NCI-H1105 treated with DMSO at 0.1 percent for 48 hours (cell line): ENCODE results near the gene SEMA5B.

Experiments
- DNase-seq: peaks from one replicate; lab custom pipeline; 2025; lab: John Stamatoyannopoulos, UW

SEMA5B gene

GRCh38 chr3:122942937-122943827 lies 84.4 kb downstream of the SEMA5B start:
- DNase-seq = peak; percentile 63

GRCh38 chr3:122942239-122942638 lies 85.3 kb downstream of the SEMA5B start:
- DNase-seq = no peak

GRCh38 chr3:122941228-122942206 lies 86.0 kb downstream of the SEMA5B start:
- peak; percentile 5 for DNase-seq

- no peak for DNase-seq
Measured at GRCh38 chr3:122940628-122941086, 86.9 kb downstream of the SEMA5B start.

- DNase-seq = no peak
Measured at GRCh38 chr3:122938783-122939425, 88.7 kb downstream of the SEMA5B start.

- no peak for DNase-seq
Measured at GRCh38 chr3:122937745-122938144, 89.8 kb downstream of the SEMA5B start.

- no peak for DNase-seq
Measured at GRCh38 chr3:122936986-122937385, 90.6 kb downstream of the SEMA5B start.

GRCh38 chr3:122936335-122936734 lies 91.2 kb downstream of the SEMA5B start:
- DNase-seq = no peak

GRCh38 chr3:122934251-122934650 lies 93.3 kb downstream of the SEMA5B start:
- DNase-seq = no peak

- DNase-seq = no peak
Measured at GRCh38 chr3:122932251-122932967, 95.2 kb downstream of the SEMA5B start.

- no peak for DNase-seq
Measured at GRCh38 chr3:122931636-122932035, 95.9 kb downstream of the SEMA5B start.

- no peak for DNase-seq
Measured at GRCh38 chr3:122930063-122930997, 97.2 kb downstream of the SEMA5B start.

- DNase-seq = no peak
Measured at GRCh38 chr3:122929188-122930062, 98.1 kb downstream of the SEMA5B start.

GRCh38 chr3:122928396-122929187 lies 99.0 kb downstream of the SEMA5B start:
- DNase-seq = no peak

- no peak for DNase-seq
Measured at GRCh38 chr3:122927726-122928125, 99.8 kb downstream of the SEMA5B start.

GRCh38 chr3:122926811-122927210 lies 100.8 kb downstream of the SEMA5B start:
- DNase-seq = no peak

- DNase-seq = no peak
Measured at GRCh38 chr3:122926322-122926721, 101.2 kb downstream of the SEMA5B start.

GRCh38 chr3:122925756-122926155 lies 101.8 kb downstream of the SEMA5B start:
- no peak for DNase-seq
